GM12864 (cell line): ENCODE measurements around the gene CYB5RL.

Experiments
- DNase-seq: peaks from one replicate; pipeline ENCODE4 v3.0.0-alpha.2; 2011; ENCODE audit warnings: low read depth
- H3K4me3 ChIP-seq: 2 replicates; pipeline ENCODE4 v1.5.1; 2011; ENCODE audit warnings: mild to moderate bottlenecking, low read depth, low read length, control low read depth
- CTCF ChIP-seq: IDR thresholded peaks from 2 replicates; pipeline ENCODE4 v1.5.1; 2011; ENCODE audit warnings: low read depth, mild to moderate bottlenecking, moderate library complexity, low read length, control low read depth, inconsistent platforms; ENCODE audit errors: missing control alignments

Gene CYB5RL

GRCh38 chr1:54188291-54188690 lies 11.5 kb downstream of the CYB5RL start:
- DNase-seq = no peak
- no peak for TF ChIP-seq CTCF
- no peak overlapping the region for H3K4me3 ChIP-seq

GRCh38 chr1:54186056-54186455 lies 13.8 kb downstream of the CYB5RL start:
- no peak overlapping the region for H3K4me3 ChIP-seq
- TF ChIP-seq CTCF = no peak
- DNase-seq = no peak

GRCh38 chr1:54180701-54181360 lies 19.0 kb downstream of the CYB5RL start:
- DNase-seq = no peak
- no peak for TF ChIP-seq CTCF
- no peak overlapping the region for H3K4me3 ChIP-seq

GRCh38 chr1:54178296-54179070 lies 21.3 kb downstream of the CYB5RL start:
- no peak for TF ChIP-seq CTCF
- no peak overlapping the region for H3K4me3 ChIP-seq
- no peak for DNase-seq

- no peak for TF ChIP-seq CTCF
- DNase-seq = no peak
- H3K4me3 ChIP-seq = no peak overlapping the region
Observed at GRCh38 chr1:54177726-54178125, 22.1 kb downstream of the CYB5RL start.

GRCh38 chr1:54176621-54177327 lies 23.1 kb downstream of the CYB5RL start:
- TF ChIP-seq CTCF = no peak
- no peak for DNase-seq
- H3K4me3 ChIP-seq = no peak overlapping the region
